Psoas muscle (tissue), 8 donors: ENCODE data around the gene PIR. TPM values are rescaled to one million over a fixed set of nuclear protein-coding genes. Genes with fewer than 3 reads are reported as not detected.

Source experiments
- ATAC-seq, 4 donors: fragments of 200-7000 bp; cut with Tn5 transposase; one replicate each; pipeline ENCODE4 v1.9.1; 2020; ENCODE audit warnings: moderate library complexity in 3 of 4, mild to moderate bottlenecking in 2 of 4
- DNase-seq, 2 donors: peaks; one replicate each; pipeline ENCODE4 v3.0.0-alpha.2; 2020
- H3K27ac ChIP-seq: fragments of 200-600 bp; one replicate; pipeline ENCODE4 v1.8.0; 2022
- H3K27me3 ChIP-seq, 3 donors: fragments of 200-600 bp in 1 of 3; one replicate each; pipeline versions ENCODE4 v1.6.1 to v1.8.0; 2013 to 2022; ENCODE audit warnings: low read length in 2 of 3, mild to moderate bottlenecking in 2 of 3, moderate library complexity in 1 of 3; ENCODE audit not compliant: insufficient read depth in 3 of 3
- H3K36me3 ChIP-seq, 2 donors: fragments of 200-600 bp in 1 of 2; one replicate each; pipeline versions ENCODE4 v1.6.1 to v1.8.0; 2013 to 2022; ENCODE audit warnings: low read depth in 1 of 2, mild to moderate bottlenecking in 1 of 2, moderate library complexity in 1 of 2; ENCODE audit not compliant: insufficient read depth in 1 of 2
- H3K4me1 ChIP-seq: fragments of 200-600 bp; one replicate; pipeline ENCODE4 v1.8.0; 2022
- H3K4me3 ChIP-seq: fragments of 200-600 bp; one replicate; pipeline ENCODE4 v1.8.0; 2022; ENCODE audit warnings: mild to moderate bottlenecking
- H3K9me3 ChIP-seq: fragments of 200-600 bp; one replicate; pipeline ENCODE4 v1.8.0; 2022
- WGBS, 3 donors: extraction: QIAGEN DNeasy Blood & Tissue Kit; methylation state at CpG; one replicate each; pipeline versions ENCODE4 v1.1.6 to v1.1.7; 2013; 5-methylcytosine and 5-hydroxymethylcytosine counted together
- intact Hi-C, 2 donors: fragments of 100-400 bp; cut with DNase I; formaldehyde crosslinking; loops; one replicate each; pipeline versions ENCODE4 v1.11.0 to v1.14.2; 2022
- polyA plus RNA-seq, 3 donors: library from polyadenylated mRNA; stranded (reverse); fragments of 200-250 nt; gene quantifications; one replicate each; pipeline ENCODE4 v1.2.3, GENCODE V29; 2013
- total RNA-seq, 4 donors: library from RNA; stranded (reverse); fragmentation: NEBNext Ultra II Directional in 2 of 4; extraction: Animal tissue kit (Norgen Biotek cat#: 25700) in 2 of 4; gene quantifications; one replicate each; pipeline versions ENCODE4 v1.2.1 to v1.2.4, GENCODE V29; 2021 to 2023
- TF ChIP-seq, protein P1 (sequence below): fragments of 200-600 bp; IDR thresholded peaks from one replicate; pipeline ENCODE4 v1.8.0; 2022; ENCODE audit warnings: antibody characterized with exemption
- donor health status: healthy with polysubstance abuse.
- donor health status: DM: no; HTN: no; CAD: no; lungs with moderate emphysema.
- donor health status: Bipolar disorder and iron deficiency.
- donor health status: healthy.
- donor health status: DM: yes; HTN: yes; CAD: no.
- donor health status: DM: no; HTN: no; CAD: no.
- donor health status: DM: no; HTN: no; CAD: no.
- donor health status: DM: yes; HTN: yes; CAD: no.

PIR gene
- total and polyA plus RNA-seq, 7 donors, result 9.6 to 25.1 (median 14.3) TPM

DNA sequence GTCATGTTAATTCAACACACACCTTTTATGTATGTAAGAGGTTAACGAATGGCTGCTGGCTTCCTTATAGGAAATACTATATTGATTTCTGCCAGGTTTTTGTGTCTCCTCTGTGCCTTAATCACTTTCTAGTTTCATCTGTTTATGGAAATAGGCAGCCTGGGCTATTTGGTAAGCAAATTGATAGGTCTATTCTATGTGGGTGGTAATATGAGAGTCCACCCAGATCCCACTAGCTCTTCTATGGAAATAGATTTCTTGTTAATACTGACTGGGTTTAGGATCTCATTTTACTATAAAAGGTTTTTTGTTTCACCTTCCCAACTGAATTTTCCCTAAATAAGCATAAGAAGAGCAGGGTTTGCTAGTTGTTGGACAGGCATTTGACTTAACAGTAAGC lies 11.5 kb upstream of the PIR start:
- Histone ChIP-seq H3K36me3 (no peaks in the 10 kb centered on the region), H3K27me3 (peaks cover 0 to 16% (median 0%) of the 10 kb centered on the region in 3 donors), H3K4me1 (no peaks in the 10 kb centered on the region), H3K4me3 (no peak overlapping the region), H3K9me3 (no peaks in the 10 kb centered on the region), H3K27ac (no peak overlapping the region)
- WGBS, 3 donors, result 82 to 91% (median 83%) methylated on average over 1 of the region's 1 CpG
- no peak for ATAC-seq
- intact Hi-C loops, result no loop called here
- DNase-seq, result no peak
- TF ChIP-seq, protein P1, sequence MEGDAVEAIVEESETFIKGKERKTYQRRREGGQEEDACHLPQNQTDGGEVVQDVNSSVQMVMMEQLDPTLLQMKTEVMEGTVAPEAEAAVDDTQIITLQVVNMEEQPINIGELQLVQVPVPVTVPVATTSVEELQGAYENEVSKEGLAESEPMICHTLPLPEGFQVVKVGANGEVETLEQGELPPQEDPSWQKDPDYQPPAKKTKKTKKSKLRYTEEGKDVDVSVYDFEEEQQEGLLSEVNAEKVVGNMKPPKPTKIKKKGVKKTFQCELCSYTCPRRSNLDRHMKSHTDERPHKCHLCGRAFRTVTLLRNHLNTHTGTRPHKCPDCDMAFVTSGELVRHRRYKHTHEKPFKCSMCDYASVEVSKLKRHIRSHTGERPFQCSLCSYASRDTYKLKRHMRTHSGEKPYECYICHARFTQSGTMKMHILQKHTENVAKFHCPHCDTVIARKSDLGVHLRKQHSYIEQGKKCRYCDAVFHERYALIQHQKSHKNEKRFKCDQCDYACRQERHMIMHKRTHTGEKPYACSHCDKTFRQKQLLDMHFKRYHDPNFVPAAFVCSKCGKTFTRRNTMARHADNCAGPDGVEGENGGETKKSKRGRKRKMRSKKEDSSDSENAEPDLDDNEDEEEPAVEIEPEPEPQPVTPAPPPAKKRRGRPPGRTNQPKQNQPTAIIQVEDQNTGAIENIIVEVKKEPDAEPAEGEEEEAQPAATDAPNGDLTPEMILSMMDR, result no peak

DNA sequence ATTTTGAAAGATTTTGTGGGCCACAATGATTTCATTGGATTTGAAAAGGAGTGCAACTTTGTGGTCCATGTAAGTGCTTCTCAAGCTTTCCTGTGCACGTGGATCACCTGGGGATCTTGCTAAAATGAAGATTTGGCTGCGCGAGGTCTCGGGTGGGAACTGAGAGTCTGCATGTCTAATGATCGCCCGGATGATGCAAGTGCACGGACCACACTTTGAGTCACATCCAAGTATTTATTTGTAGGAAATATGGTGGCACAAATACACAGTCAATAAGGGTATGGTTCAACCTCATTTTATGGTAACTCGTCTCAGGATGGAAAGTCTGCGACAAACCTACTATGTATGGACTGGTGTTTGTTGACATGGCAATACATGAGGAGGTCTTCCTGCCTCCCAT lies 8.4 kb upstream of the PIR start:
- Histone ChIP-seq H3K9me3 (no peaks in the 10 kb centered on the region), H3K4me3 (no peak overlapping the region), H3K27ac (no peak overlapping the region), H3K36me3 (no peaks in the 10 kb centered on the region), H3K27me3 (peaks cover 0 to 16% (median 0%) of the 10 kb centered on the region in 3 donors), H3K4me1 (no peaks in the 10 kb centered on the region)
- TF ChIP-seq, protein P1, result no peak
- intact Hi-C loops, result no loop called here
- ATAC-seq, result no peak
- DNase-seq, result no peak
- WGBS, 3 donors, result 84 to 97% (median 93%) methylated on average over 9 of the region's 9 CpGs

DNA sequence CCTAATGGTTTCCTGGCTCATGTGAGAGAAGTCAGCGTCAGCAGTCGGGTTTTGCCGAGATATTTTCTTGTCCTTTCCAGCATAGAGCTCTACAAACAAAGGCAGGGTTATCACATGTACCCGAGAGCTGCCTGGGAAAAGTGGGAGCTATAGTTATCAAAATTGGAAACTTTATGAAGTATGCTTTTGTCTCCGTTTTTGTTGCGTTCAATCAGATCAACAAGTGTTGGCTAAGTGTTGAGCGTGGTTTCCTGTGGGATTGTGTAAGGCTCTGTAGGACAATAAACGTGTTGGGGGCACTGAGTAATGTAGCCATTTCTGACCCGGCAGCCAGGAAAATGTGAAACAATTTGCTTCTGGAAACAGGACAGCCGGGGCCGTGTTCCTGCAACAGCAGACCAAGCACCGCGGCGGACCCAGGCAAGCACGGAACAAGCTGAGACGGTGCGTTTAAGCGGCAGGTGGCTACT lies 7.4 kb upstream of the PIR start, which contains the start of gene BMX:
Gene BMX (plus strand): TSS at position 311 of the 470 bp plus-strand sequence. CDS start 7,547 bp downstream, outside the sequence.
- ATAC-seq, result no peak
- no peaks in the 10 kb centered on the region for H3K4me1 ChIP-seq

DNA sequence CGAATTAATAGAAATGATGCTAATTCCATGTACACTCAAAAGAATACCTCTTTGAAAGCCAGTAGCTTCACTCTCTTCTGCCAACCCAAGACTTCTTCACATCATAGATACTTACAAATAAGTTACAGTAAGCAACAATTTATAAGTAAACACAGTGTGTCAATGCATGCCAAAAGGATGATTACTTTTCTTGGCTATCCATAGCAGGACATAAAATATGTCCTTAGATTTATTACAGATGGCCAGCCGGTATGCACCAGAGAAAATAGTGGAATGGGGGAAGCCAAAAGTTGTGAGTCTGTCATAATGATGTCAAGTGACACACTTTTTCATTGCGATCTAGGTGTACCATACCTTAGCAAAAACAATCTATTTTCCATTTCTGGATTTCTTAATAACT lies 6.8 kb upstream of the PIR start:
- TF ChIP-seq, protein P1, result no peak
- DNase-seq, result no peak
- WGBS, 3 donors, result 55 to 83% (median 60%) methylated on average over 3 of the region's 3 CpGs
- intact Hi-C loops, result loop anchor here (2.0 to 5.0 kb wide), 2 partner anchors 65 to 67 kb away; no protein-coding TSS in a partner anchor
- no peak overlapping the region for H3K4me3 ChIP-seq
- H3K27me3 ChIP-seq, result peaks cover 0 to 9% (median 0%) of the 10 kb centered on the region in 3 donors
- no peaks in the 10 kb centered on the region for H3K36me3 ChIP-seq
- no peak for ATAC-seq
- H3K4me1 ChIP-seq, result no peaks in the 10 kb centered on the region
- H3K27ac ChIP-seq, result no peak overlapping the region
- H3K9me3 ChIP-seq, result no peaks in the 10 kb centered on the region

More for the DNA sequence above, 7.4 kb upstream of the PIR start, which contains the start of gene BMX:
- TF ChIP-seq, protein P1, result no peak
- Histone ChIP-seq H3K36me3 (no peaks in the 10 kb centered on the region), H3K27ac (no peak within 1 kb of the TSS), H3K27me3 (peaks cover 0 to 10% (median 0%) of the 10 kb centered on the region in 3 donors), H3K4me3 (no peak within 1 kb of the TSS), H3K9me3 (no peaks in the 10 kb centered on the region)
- WGBS, 3 donors, result 64 to 69% (median 66%) methylated on average over 17 to 18 of the region's 18 CpGs
- intact Hi-C loops, result no loop called here
- peak; percentile 23 to 48 for DNase-seq

DNA sequence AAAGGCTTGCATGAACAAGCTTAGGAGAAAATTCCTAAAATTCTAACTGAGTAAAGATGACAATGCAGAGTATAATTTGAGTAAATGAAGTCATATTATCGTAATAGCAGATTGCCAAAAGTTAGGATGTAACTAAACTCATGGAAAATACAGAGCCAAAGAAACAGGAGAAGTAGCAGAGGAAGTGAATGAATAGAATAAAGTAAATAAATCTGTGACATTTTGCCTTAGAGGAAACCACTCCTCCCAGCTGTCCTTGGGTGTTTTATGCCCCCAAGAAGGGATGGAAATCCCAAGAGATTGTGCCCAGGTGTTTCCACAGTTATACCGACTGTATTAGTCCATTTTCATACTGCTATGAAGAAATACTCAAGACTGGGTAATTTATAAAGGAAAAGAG lies 5.6 kb upstream of the PIR start:
- Histone ChIP-seq H3K9me3 (no peaks in the 10 kb centered on the region), H3K36me3 (no peaks in the 10 kb centered on the region), H3K27ac (no peak overlapping the region), H3K27me3 (peaks cover 0 to 9% (median 0%) of the 10 kb centered on the region in 3 donors), H3K4me3 (no peak overlapping the region), H3K4me1 (no peaks in the 10 kb centered on the region)
- 51 to 62% (median 53%) methylated on average over 2 of the region's 2 CpGs for WGBS, 3 donors
- TF ChIP-seq, protein P1, result no peak
- DNase-seq (no peak), ATAC-seq (no peak)
- intact Hi-C loops, result loop anchor here (2.0 to 5.0 kb wide), 2 partner anchors 66 to 69 kb away; no protein-coding TSS in a partner anchor
